22Rv1 (cell line): Measurements from ENCODE around the gene LRPAP1.

Experiments
- ZFX ChIP-seq: fragments of 450-650 bp; IDR thresholded peaks from 2 replicates; pipeline ENCODE4 v1.6.1; 2017; ENCODE audit warnings: antibody characterized with exemption, borderline replicate concordance
- TF ChIP-seq, protein P1 (sequence below): fragments of 450-650 bp; IDR thresholded peaks from 2 replicates; pipeline ENCODE4 v1.5.1; 2017; ENCODE audit warnings: mild to moderate bottlenecking

DNA sequence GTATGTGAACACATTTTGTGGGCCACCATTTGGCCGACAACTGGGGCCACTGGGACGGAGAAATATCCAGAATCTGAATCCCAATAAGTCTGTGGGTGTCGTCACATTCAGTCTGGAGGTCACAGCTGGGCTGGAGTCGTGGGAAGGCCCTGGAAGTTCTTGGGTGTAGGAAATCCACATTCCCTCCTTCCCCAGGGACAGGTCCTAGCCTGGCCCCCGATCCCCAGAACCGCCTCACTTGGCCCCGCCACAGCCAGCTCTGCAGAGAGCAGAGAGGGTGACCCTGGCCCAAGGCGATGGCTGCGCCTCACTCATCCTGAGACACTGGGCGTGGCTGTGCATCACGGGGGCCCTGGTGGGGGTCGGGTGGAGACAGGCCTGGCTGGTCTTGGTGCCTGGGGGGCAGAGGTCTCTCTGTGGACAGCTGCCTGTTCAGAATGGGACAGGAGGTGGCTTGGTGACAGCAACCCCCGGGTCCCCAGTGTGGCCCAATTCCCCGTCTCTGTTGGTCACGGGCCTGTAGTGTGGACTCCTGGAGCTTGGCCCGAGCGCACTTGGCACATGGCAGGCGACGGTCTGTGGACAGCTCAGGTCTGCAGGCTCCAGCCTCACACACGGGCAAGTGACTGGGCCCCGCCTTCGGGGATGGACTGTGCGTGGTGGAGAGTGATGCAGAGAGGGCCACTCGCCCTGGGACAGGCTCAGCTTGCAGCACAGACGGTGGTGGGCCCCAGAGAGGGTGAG, 52.7 kb downstream of the LRPAP1 start:
- TF ChIP-seq, protein P1, sequence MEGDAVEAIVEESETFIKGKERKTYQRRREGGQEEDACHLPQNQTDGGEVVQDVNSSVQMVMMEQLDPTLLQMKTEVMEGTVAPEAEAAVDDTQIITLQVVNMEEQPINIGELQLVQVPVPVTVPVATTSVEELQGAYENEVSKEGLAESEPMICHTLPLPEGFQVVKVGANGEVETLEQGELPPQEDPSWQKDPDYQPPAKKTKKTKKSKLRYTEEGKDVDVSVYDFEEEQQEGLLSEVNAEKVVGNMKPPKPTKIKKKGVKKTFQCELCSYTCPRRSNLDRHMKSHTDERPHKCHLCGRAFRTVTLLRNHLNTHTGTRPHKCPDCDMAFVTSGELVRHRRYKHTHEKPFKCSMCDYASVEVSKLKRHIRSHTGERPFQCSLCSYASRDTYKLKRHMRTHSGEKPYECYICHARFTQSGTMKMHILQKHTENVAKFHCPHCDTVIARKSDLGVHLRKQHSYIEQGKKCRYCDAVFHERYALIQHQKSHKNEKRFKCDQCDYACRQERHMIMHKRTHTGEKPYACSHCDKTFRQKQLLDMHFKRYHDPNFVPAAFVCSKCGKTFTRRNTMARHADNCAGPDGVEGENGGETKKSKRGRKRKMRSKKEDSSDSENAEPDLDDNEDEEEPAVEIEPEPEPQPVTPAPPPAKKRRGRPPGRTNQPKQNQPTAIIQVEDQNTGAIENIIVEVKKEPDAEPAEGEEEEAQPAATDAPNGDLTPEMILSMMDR = no peak
- no peak for TF ChIP-seq ZFX
